K562 (cell line): ENCODE results near the gene EPN2. TPM values are rescaled to one million over a fixed set of nuclear protein-coding genes. Genes with fewer than 3 reads are reported as not detected.

Experiments
- ARID3A ChIP-seq: IDR thresholded peaks from 2 replicates; pipeline ENCODE4 v1.6.1; 2012; ENCODE audit warnings: low read depth, low read length, improper control_type of control experiment, borderline replicate concordance
- CEBPG ChIP-seq, 3 experiments: fragments of 200-800 bp in 1 of 3; sonication (Bioruptor generic) in 1 of 3; sonication (generic) in 1 of 3; formaldehyde crosslinking in 1 of 3; IDR thresholded peaks in 2 of 3; conservative IDR thresholded peaks in 1 of 3; 2 replicates each; pipeline versions ENCODE4 v1.6.1 to v1.8.0; 2016 to 2022; ENCODE audit warnings: missing compliant biosample characterization in 2 of 3, missing genetic modification characterization in 2 of 3, mild to moderate bottlenecking in 1 of 3, missing genetic modification reagents in 1 of 3
- PKNOX1 ChIP-seq: fragments of 450-650 bp; IDR thresholded peaks from 2 replicates; pipeline ENCODE4 v1.6.1; 2016
- USF1 ChIP-seq: sonication (generic); formaldehyde crosslinking; IDR thresholded peaks from 2 replicates; pipeline ENCODE4 v1.9.0; 2022; ENCODE audit warnings: mild to moderate bottlenecking, missing genetic modification reagents
- WHSC1 ChIP-seq: IDR thresholded peaks from one replicate; pipeline ENCODE4 v1.6.1; 2012; ENCODE audit warnings: low read length, control low read depth, inconsistent platforms
- ZBTB33 ChIP-seq: sonication (generic); formaldehyde crosslinking; IDR thresholded peaks from 2 replicates; pipeline ENCODE4 v1.8.1; 2023; ENCODE audit warnings: mild to moderate bottlenecking, missing genetic modification reagents
- ZBTB8A ChIP-seq: fragments of 450-650 bp; IDR thresholded peaks from 2 replicates; pipeline ENCODE4 v1.6.1; 2018; ENCODE audit warnings: mild to moderate bottlenecking, moderate library complexity; ENCODE audit not compliant: partially characterized antibody
- ZNF12 ChIP-seq: sonication (generic); formaldehyde crosslinking; IDR thresholded peaks from 2 replicates; pipeline ENCODE4 v1.4.0; 2020; ENCODE audit warnings: mild to moderate bottlenecking, missing genetic modification reagents
- ZNF445 ChIP-seq: fragments of 250-450 bp; sonication (Bioruptor Pico); IDR thresholded peaks from 2 replicates; pipeline ENCODE4 v1.4.0; 2020; ENCODE audit warnings: low read depth, mild to moderate bottlenecking, moderate library complexity
- polyA plus RNA-seq, 8 experiments: library from polyadenylated mRNA; depleted of rRNA in 4 of 8; stranded (reverse) in 5 of 8; unstranded in 3 of 8; fragments of >200 nt; fragmentation: Nextera tagmentation in 2 of 8; fragmentation: Illumina TruSeq in 1 of 8; extraction: Ambion mirVana in 2 of 8; extraction: Trizol in 1 of 8; gene quantifications; 2 replicates each; pipeline versions ENCODE4 v1.2.1 to v1.2.3, GENCODE V29; 2011 to 2014; ENCODE audit warnings: inconsistent platforms in 1 of 8, missing spikeins in 1 of 8
- total RNA-seq, 7 experiments: library from RNA; depleted of rRNA in 6 of 7; stranded (reverse); fragments of >200 nt in 6 of 7; fragmentation: Illumina TruSeq in 2 of 7; extraction: Trizol in 2 of 7; gene quantifications; 2 replicates each; pipeline versions ENCODE4 v1.2.1 to v1.2.3, GENCODE V29; 2011 to 2021; ENCODE audit warnings: low replicate concordance in 1 of 7

The EPN2 gene
- total and polyA plus RNA-seq, 9 of the 15 experiments (the other 6 are each of a cell fraction or from before 2014, with no cell fraction given): 1.0 to 12.9 (median 8.9) TPM

- TF ChIP-seq ARID3A (no peak), ZBTB8A (no peak), PKNOX1 (no peak), CEBPG (CRISPR knock-in tag; IDR thresholded peaks at IDR 0.05) (no peak), CEBPG (tag; conservative IDR thresholded peaks at IDR 0.05 in 1 of 2, IDR thresholded peaks at IDR 0.05 in 1 of 2) (no peak), ZBTB33 (CRISPR knock-in tag) (peak; percentile 58; the same call in 1 of the 2 replicates), ZNF445 (CRISPR knock-in tag) (no peak), WHSC1 (no peak), ZNF12 (CRISPR knock-in tag) (no peak), USF1 (CRISPR knock-in tag) (peak; percentile 37; the same call in 1 of the 2 replicates)
These were observed 147.7 kb downstream of the EPN2 start (continued) for GRCh38 chr17:19384723-19385391.
